ENCODE results near the gene PIK3CD. TPM values are rescaled to one million over a fixed set of nuclear protein-coding genes. Genes with fewer than 3 reads are reported as not detected.

Gene PIK3CD
- total RNA-seq, 1 donor from 2014 or later: 1.8 TPM

DNA sequence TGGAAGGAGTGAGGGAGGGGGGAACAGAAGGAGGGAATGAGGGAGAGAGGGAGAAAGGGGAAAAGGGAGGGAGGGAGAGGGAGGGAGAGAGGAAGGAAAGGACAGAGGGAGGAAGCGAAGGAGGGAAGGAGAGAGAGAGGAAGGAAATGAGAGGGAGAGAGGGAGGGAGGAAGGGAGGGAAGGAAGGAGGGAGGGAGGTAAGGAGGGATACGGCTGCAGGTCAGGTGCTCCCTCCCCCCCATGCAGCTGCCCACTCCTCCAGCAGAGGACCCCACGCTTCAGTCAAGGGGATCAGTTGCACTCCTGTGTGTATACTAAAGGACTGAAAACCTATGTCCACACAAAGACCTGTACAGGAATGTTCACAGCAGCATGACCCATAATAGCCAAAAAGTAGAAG lies 117.5 kb downstream of the PIK3CD start:
- TF ChIP-seq, protein P1, sequence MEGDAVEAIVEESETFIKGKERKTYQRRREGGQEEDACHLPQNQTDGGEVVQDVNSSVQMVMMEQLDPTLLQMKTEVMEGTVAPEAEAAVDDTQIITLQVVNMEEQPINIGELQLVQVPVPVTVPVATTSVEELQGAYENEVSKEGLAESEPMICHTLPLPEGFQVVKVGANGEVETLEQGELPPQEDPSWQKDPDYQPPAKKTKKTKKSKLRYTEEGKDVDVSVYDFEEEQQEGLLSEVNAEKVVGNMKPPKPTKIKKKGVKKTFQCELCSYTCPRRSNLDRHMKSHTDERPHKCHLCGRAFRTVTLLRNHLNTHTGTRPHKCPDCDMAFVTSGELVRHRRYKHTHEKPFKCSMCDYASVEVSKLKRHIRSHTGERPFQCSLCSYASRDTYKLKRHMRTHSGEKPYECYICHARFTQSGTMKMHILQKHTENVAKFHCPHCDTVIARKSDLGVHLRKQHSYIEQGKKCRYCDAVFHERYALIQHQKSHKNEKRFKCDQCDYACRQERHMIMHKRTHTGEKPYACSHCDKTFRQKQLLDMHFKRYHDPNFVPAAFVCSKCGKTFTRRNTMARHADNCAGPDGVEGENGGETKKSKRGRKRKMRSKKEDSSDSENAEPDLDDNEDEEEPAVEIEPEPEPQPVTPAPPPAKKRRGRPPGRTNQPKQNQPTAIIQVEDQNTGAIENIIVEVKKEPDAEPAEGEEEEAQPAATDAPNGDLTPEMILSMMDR (conservative IDR thresholded peaks at IDR 0.05): no peak
- no peaks in the 10 kb centered on the region for H3K27me3 Mint-ChIP-seq
- no peaks in the 10 kb centered on the region for H3K9me3 Mint-ChIP-seq
- peaks cover 7% of the 10 kb centered on the region for H3K36me3 Mint-ChIP-seq
- no peak overlapping the region for H3K4me3 Mint-ChIP-seq
- peaks cover 5% of the 10 kb centered on the region for H3K4me1 Mint-ChIP-seq (ENCODE audit: unreplicated experiment)
- no peak for DNase-seq (ENCODE audit: extremely low spot score, unreplicated experiment)
- no peak overlapping the region for H3K27ac Mint-ChIP-seq

DNA sequence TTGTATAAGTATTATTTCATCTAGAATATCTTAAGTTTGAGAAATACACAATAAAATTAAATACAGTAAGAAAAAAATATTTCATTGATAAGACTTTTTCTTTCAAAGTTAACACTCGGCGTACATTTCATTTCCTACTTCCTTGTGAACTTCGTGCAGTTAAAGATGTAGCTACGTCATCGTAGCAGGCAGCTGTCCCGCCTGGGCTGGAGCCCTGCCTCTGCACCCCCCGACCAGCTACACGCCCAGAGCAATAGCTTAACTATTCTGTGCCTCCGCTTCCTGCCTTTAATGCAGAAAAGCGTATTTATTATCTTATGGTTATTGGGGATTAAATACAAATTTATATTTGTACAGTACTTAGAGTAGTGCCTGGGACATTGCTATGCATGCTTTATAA lies 118.8 kb downstream of the PIK3CD start:
- H3K4me1 Mint-ChIP-seq (ENCODE audit: unreplicated experiment): peaks cover 10% of the 10 kb centered on the region
- H3K36me3 Mint-ChIP-seq: peaks cover 11% of the 10 kb centered on the region
- H3K27me3 Mint-ChIP-seq: no peaks in the 10 kb centered on the region
- DNase-seq (ENCODE audit: extremely low spot score, unreplicated experiment): no peak
- TF ChIP-seq, protein P1 (conservative IDR thresholded peaks at IDR 0.05): no peak
- H3K27ac Mint-ChIP-seq: no peak overlapping the region
- H3K4me3 Mint-ChIP-seq: no peak overlapping the region
- H3K9me3 Mint-ChIP-seq: no peaks in the 10 kb centered on the region

DNA sequence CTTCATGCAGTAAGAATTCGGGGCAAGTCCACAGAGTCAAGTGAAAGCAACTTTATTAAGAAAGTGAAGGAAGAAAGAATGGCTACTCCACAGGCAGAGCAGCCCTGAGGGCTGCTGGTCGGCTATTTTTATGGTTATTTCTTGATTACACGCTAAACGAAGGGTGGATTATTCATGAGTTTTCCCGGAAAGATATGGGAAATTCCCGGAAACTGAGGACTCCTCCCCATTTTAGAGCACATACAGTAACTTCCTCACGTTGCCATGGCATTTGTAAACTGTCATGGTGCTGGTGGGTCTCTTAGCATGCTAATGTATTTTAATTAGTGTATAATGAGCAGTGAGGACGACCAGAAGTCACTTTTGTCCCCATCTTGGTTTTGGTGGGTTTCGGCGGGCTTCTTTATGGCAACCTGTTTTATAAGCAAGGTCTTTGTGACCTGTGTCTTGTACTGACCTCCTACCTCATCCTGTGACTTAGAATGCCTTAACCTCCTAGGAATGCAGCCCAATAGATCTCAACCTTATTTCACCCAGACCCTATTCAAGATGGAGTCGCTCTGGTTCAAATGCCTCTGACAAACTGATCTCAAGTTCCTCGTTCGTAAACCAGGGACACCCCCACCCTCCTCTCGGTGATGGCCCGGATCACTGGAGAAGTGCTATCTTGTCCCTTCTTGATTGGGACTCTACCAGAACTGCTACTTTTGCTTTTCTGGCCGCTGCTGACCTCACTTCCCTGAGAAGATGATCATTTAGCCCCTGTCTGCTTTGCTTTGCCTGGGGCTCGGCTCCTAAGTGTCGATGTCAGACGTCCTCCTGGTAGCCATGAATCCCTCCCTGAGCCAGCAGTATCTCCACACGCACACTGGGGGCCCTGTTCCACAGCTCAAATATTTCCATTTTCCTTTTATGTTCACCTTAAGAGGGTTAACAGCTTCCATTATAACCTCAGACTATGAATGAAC lies 123.5 kb downstream of the PIK3CD start:
- no peak for DNase-seq (ENCODE audit: extremely low spot score, unreplicated experiment)
- Mint-ChIP-seq H3K9me3 (no peaks in the 10 kb centered on the region), H3K27ac (no peak overlapping the region), H3K27me3 (no peaks in the 10 kb centered on the region), H3K4me1 (ENCODE audit: unreplicated experiment) (peaks cover 9% of the 10 kb centered on the region), H3K36me3 (peaks cover 11% of the 10 kb centered on the region), H3K4me3 (no peak overlapping the region)
- TF ChIP-seq, protein P1 (conservative IDR thresholded peaks at IDR 0.05): no peak

DNA sequence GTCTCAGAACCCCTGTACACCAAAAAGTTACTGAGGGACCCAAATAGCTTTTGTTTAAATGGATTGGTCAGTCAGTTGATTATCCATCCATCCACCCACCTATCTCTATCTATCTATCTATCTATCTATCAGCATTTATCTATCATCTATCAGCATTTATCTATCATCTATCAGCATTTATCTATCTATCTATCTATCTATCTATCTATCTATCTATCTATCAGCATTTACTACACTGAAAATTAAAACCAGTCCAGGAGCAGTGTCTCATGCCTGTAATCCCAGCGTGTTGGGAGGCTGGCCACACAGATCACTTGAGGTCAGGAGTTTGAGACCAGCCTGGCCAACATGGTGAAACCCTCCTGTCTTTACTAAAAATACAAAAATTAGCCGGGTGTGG lies 125.2 kb downstream of the PIK3CD start:
- H3K4me1 Mint-ChIP-seq (ENCODE audit: unreplicated experiment): peaks cover 9% of the 10 kb centered on the region
- H3K9me3 Mint-ChIP-seq: no peaks in the 10 kb centered on the region
- no peak overlapping the region for H3K4me3 Mint-ChIP-seq
- TF ChIP-seq, protein P1 (conservative IDR thresholded peaks at IDR 0.05): no peak
- no peaks in the 10 kb centered on the region for H3K27me3 Mint-ChIP-seq
- no peak overlapping the region for H3K27ac Mint-ChIP-seq
- DNase-seq (ENCODE audit: extremely low spot score, unreplicated experiment): no peak
- peaks cover 11% of the 10 kb centered on the region for H3K36me3 Mint-ChIP-seq

Other genes with a start within 250 kb of the PIK3CD start
- gene SLC25A33, start 112.3 kb upstream of the PIK3CD start, total RNA-seq (ENCODE audit: low replicate concordance): 5.8 and 7.6 TPM in 2 replicates
- 18.4 and 26.0 TPM in 2 replicates for gene TMEM201, start 62.8 kb upstream of the PIK3CD start, total RNA-seq (ENCODE audit: low replicate concordance)
- gene CLSTN1, start 172.2 kb downstream of the PIK3CD start, total RNA-seq (ENCODE audit: low replicate concordance): 112 and 136 TPM in 2 replicates

Measured in type B pancreatic cell (in vitro differentiated cells).